Colonic mucosa (tissue), 4 donors: ENCODE measurements around the gene LBX2. TPM values are rescaled to one million over a fixed set of nuclear protein-coding genes. Genes with fewer than 3 reads are reported as not detected.

Source experiments
- DNase-seq: peaks from one replicate; pipeline ENCODE4 v3.0.0-alpha.2; 2020
- H3K27ac ChIP-seq: fragments of 200-600 bp; one replicate; pipeline ENCODE4 v1.8.0; 2021
- H3K27me3 ChIP-seq: fragments of 200-600 bp; one replicate; pipeline ENCODE4 v1.8.0; 2021
- H3K36me3 ChIP-seq: fragments of 200-600 bp; one replicate; pipeline ENCODE4 v1.8.0; 2021
- H3K4me1 ChIP-seq: fragments of 200-600 bp; one replicate; pipeline ENCODE4 v1.8.0; 2021; ENCODE audit warnings: mild to moderate bottlenecking
- H3K4me3 ChIP-seq: fragments of 200-600 bp; one replicate; pipeline ENCODE4 v1.8.0; 2021
- H3K9ac ChIP-seq, 2 donors: one replicate each; pipeline ENCODE4 v1.7.0; 2013; ENCODE audit warnings: control low read depth in 2 of 2, low read depth in 2 of 2, low read length in 2 of 2
- H3K9me3 ChIP-seq: fragments of 200-600 bp; one replicate; pipeline ENCODE4 v1.8.0; 2021
- CTCF ChIP-seq: fragments of 200-600 bp; IDR thresholded peaks from one replicate; pipeline ENCODE4 v1.8.0; 2022; ENCODE audit warnings: antibody characterized with exemption, mild to moderate bottlenecking
- intact Hi-C: fragments of 100-400 bp; cut with DNase I; formaldehyde crosslinking; loops from one replicate; pipeline ENCODE4 v1.14.1; 2022
- total RNA-seq, 2 donors: library from RNA; stranded (reverse); fragmentation: NEBNext Ultra II Directional in 1 of 2; extraction: Animal tissue kit (Norgen Biotek cat#: 25700) in 1 of 2; gene quantifications; one replicate each; pipeline ENCODE4 v1.2.1, GENCODE V29; 2021
- donor health status: healthy.
- donor health status: DM: no; HTN: no; CAD: no.
- donor health status: DM: no; HTN: no; CAD: no.

LBX2 gene
- total RNA-seq, 2 donors from 2014 or later, result 0.50 to 0.99 TPM

GRCh38 chr2:74515981-74516633 lies 16.7 kb upstream of the LBX2 start:
- Histone ChIP-seq H3K4me1 (peaks cover 18% of the 10 kb centered on the region), H3K36me3 (no peaks in the 10 kb centered on the region), H3K27me3 (peaks cover 55% of the 10 kb centered on the region), H3K4me3 (peak overlapping the region; percentile 31), H3K9me3 (no peaks in the 10 kb centered on the region), H3K27ac (no peak overlapping the region), H3K9ac (no peak overlapping the region)
- intact Hi-C loops, result no loop called here
- DNase-seq, result peak; percentile 77
- no peak for TF ChIP-seq CTCF

- intact Hi-C loops, result no loop called here
- H3K27me3 ChIP-seq, result peaks cover 60% of the 10 kb centered on the region
- H3K27ac ChIP-seq, result no peak overlapping the region
- H3K36me3 ChIP-seq, result no peaks in the 10 kb centered on the region
- peak overlapping the region; percentile 31 for H3K4me3 ChIP-seq
- DNase-seq, result no peak
- H3K4me1 ChIP-seq, result peaks cover 18% of the 10 kb centered on the region
- H3K9ac ChIP-seq, result no peak overlapping the region
- no peaks in the 10 kb centered on the region for H3K9me3 ChIP-seq
- TF ChIP-seq CTCF, result no peak
These were observed 16.0 kb upstream of the LBX2 start for GRCh38 chr2:74515271-74515980.

GRCh38 chr2:74514368-74515270 lies 15.2 kb upstream of the LBX2 start, which contains the start of gene TLX2:
Gene TLX2, plus strand, starts transcription at chr2:74514450. Its CDS starts 357 bp downstream, at chr2:74514807.
- no peak for TF ChIP-seq CTCF
- H3K9ac ChIP-seq, result no peak within 1 kb of the TSS
- H3K4me1 ChIP-seq, result peaks cover 18% of the 10 kb centered on the region
- peaks cover 67% of the 10 kb centered on the region for H3K27me3 ChIP-seq
- no peak within 1 kb of the TSS for H3K27ac ChIP-seq
- H3K4me3 ChIP-seq, result no peak within 1 kb of the TSS
- no peaks in the 10 kb centered on the region for H3K36me3 ChIP-seq
- no peaks in the 10 kb centered on the region for H3K9me3 ChIP-seq
- intact Hi-C loops, result no loop called here
- DNase-seq, result no peak

GRCh38 chr2:74513605-74514367 lies 14.4 kb upstream of the LBX2 start:
- no peak overlapping the region for H3K9ac ChIP-seq
- no peaks in the 10 kb centered on the region for H3K9me3 ChIP-seq
- no peak for DNase-seq
- intact Hi-C loops, result no loop called here
- TF ChIP-seq CTCF, result no peak
- peaks cover 67% of the 10 kb centered on the region for H3K27me3 ChIP-seq
- H3K36me3 ChIP-seq, result no peaks in the 10 kb centered on the region
- H3K4me3 ChIP-seq, result no peak overlapping the region
- H3K27ac ChIP-seq, result no peak overlapping the region
- H3K4me1 ChIP-seq, result peaks cover 18% of the 10 kb centered on the region
